ENCODE results near the gene OPRPN. TPM values are rescaled to one million over a fixed set of nuclear protein-coding genes. Genes with fewer than 3 reads are reported as not detected.

The OPRPN gene
- total and polyA plus RNA-seq, 2 donors = 0.34 TPM; not detected in 1

DNA sequence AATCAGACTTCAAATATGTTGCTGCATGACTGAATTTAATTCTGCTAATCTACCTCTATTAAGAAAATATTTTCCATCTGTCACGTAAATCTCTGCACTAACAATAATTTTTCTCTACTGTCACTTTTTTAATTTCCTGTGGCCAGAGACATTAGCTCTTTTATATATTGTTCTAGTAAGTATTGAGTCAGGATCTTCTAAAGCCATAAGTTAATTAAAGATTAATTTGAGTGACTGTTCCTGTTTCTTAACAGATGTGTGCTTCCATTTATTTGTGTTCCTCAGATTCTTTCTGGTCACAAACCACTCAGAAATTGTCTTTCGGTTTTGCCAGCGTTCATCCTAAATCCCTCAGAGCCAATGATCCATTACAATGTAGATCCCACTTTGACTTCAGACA, 17.2 kb upstream of the OPRPN start:
- no peak for DNase-seq (ENCODE audit: low read depth in 6 of 9, low spot score in 9 of 9)
- Histone ChIP-seq H3K9me3 (ENCODE audit: control insufficient read depth in 2 of 2, insufficient read depth in 1 of 2, low read length in 1 of 2) (no peaks in the 10 kb centered on the region), H3K27me3 (ENCODE audit: control insufficient read depth in 2 of 2, insufficient read depth in 1 of 2, low read length in 1 of 2) (no peaks in the 10 kb centered on the region), H3K4me1 (ENCODE audit: control insufficient read depth in 2 of 2, insufficient read depth in 2 of 2, low read length in 2 of 2) (no peaks in the 10 kb centered on the region), H3K27ac (ENCODE audit: low read depth in 1 of 2, low read length in 1 of 2) (no peak overlapping the region), H3K4me3 (ENCODE audit: low read length in 2 of 2) (no peak overlapping the region), H3K36me3 (ENCODE audit: control insufficient read depth in 2 of 2, insufficient read depth in 2 of 2, low read length in 1 of 2) (no peaks in the 10 kb centered on the region)
- 96% methylated on average over 3 of the region's 3 CpGs for WGBS

- Histone ChIP-seq H3K4me3 (ENCODE audit: low read length in 2 of 2) (no peak within 1 kb of the TSS), H3K9me3 (ENCODE audit: control insufficient read depth in 2 of 2, insufficient read depth in 1 of 2, low read length in 1 of 2) (no peaks in the 10 kb centered on the region), H3K36me3 (ENCODE audit: control insufficient read depth in 2 of 2, insufficient read depth in 2 of 2, low read length in 1 of 2) (no peaks in the 10 kb centered on the region), H3K27me3 (ENCODE audit: control insufficient read depth in 2 of 2, insufficient read depth in 1 of 2, low read length in 1 of 2) (no peaks in the 10 kb centered on the region), H3K4me1 (ENCODE audit: control insufficient read depth in 2 of 2, insufficient read depth in 2 of 2, low read length in 2 of 2) (no peaks in the 10 kb centered on the region), H3K27ac (ENCODE audit: low read depth in 1 of 2, low read length in 1 of 2) (no peak within 1 kb of the TSS)
- no peak for DNase-seq (ENCODE audit: low read depth in 6 of 9, low spot score in 9 of 9)
- 73% methylated on average over 5 of the region's 5 CpGs for WGBS
These were observed 15.0 kb upstream of the OPRPN start, which contains the start of gene SMR3B for GRCh38 chr4:70382691-70383181. SMR3B (plus strand) TSS chr4:70383131; CDS start chr4:70384511, 1,380 bp downstream.

GRCh38 chr4:70392057-70392776, 5.5 kb upstream of the OPRPN start:
- Histone ChIP-seq H3K36me3 (ENCODE audit: control insufficient read depth in 2 of 2, insufficient read depth in 2 of 2, low read length in 1 of 2) (no peaks in the 10 kb centered on the region), H3K27me3 (ENCODE audit: control insufficient read depth in 2 of 2, insufficient read depth in 1 of 2, low read length in 1 of 2) (no peaks in the 10 kb centered on the region), H3K27ac (ENCODE audit: low read depth in 1 of 2, low read length in 1 of 2) (no peak overlapping the region), H3K4me1 (ENCODE audit: control insufficient read depth in 2 of 2, insufficient read depth in 2 of 2, low read length in 2 of 2) (no peaks in the 10 kb centered on the region), H3K9me3 (ENCODE audit: control insufficient read depth in 2 of 2, insufficient read depth in 1 of 2, low read length in 1 of 2) (no peaks in the 10 kb centered on the region), H3K4me3 (ENCODE audit: low read length in 2 of 2) (no peak overlapping the region)
- WGBS = 84% methylated on average over 2 of the region's 2 CpGs
- no peak for DNase-seq (ENCODE audit: low read depth in 6 of 9, low spot score in 9 of 9)

- Histone ChIP-seq H3K4me3 (ENCODE audit: low read length in 2 of 2) (no peak overlapping the region), H3K9me3 (ENCODE audit: control insufficient read depth in 2 of 2, insufficient read depth in 1 of 2, low read length in 1 of 2) (no peaks in the 10 kb centered on the region), H3K27ac (ENCODE audit: low read depth in 1 of 2, low read length in 1 of 2) (no peak overlapping the region), H3K27me3 (ENCODE audit: control insufficient read depth in 2 of 2, insufficient read depth in 1 of 2, low read length in 1 of 2) (no peaks in the 10 kb centered on the region), H3K36me3 (ENCODE audit: control insufficient read depth in 2 of 2, insufficient read depth in 2 of 2, low read length in 1 of 2) (no peaks in the 10 kb centered on the region), H3K4me1 (ENCODE audit: control insufficient read depth in 2 of 2, insufficient read depth in 2 of 2, low read length in 2 of 2) (no peaks in the 10 kb centered on the region)
- 93% methylated on average over 1 of the region's 1 CpG for WGBS
- no peak for DNase-seq (ENCODE audit: low read depth in 6 of 9, low spot score in 9 of 9)
These were observed 1.6 kb downstream of the OPRPN start for GRCh38 chr4:70399319-70399718.

DNA sequence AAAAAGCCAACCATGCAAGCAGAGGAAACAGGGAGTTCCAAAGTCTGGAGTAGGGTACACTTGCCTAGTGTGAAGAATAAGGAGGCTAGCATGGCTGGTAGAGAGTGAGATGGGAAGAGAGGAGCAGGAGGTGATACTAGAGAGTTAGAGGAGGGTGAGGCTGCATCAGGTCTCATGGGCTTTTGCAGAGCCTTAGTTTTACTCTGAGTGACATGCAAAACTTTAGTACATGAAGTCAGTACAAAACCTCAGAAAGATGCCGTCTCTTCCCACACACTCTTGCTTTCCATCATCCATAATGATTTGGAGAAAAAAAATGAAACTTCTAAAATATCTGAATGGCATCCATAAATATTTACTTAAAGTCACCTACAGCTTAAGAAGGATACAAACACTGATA, 5.0 kb downstream of the OPRPN start:
- WGBS = 96% methylated on average over 1 of the region's 1 CpG
- H3K4me1 ChIP-seq (ENCODE audit: control insufficient read depth in 2 of 2, insufficient read depth in 2 of 2, low read length in 2 of 2) = no peaks in the 10 kb centered on the region
- no peak overlapping the region for H3K27ac ChIP-seq (ENCODE audit: low read depth in 1 of 2, low read length in 1 of 2)
- H3K9me3 ChIP-seq (ENCODE audit: control insufficient read depth in 2 of 2, insufficient read depth in 1 of 2, low read length in 1 of 2) = no peaks in the 10 kb centered on the region
- no peaks in the 10 kb centered on the region for H3K36me3 ChIP-seq (ENCODE audit: control insufficient read depth in 2 of 2, insufficient read depth in 2 of 2, low read length in 1 of 2)
- no peak overlapping the region for H3K4me3 ChIP-seq (ENCODE audit: low read length in 2 of 2)
- no peaks in the 10 kb centered on the region for H3K27me3 ChIP-seq (ENCODE audit: control insufficient read depth in 2 of 2, insufficient read depth in 1 of 2, low read length in 1 of 2)
- DNase-seq (ENCODE audit: low read depth in 6 of 9, low spot score in 9 of 9) = no peak

GRCh38 chr4:70405765-70406164, 8.0 kb downstream of the OPRPN start:
- H3K27ac ChIP-seq (ENCODE audit: low read depth in 1 of 2, low read length in 1 of 2) = no peak overlapping the region
- no peaks in the 10 kb centered on the region for H3K27me3 ChIP-seq (ENCODE audit: control insufficient read depth in 2 of 2, insufficient read depth in 1 of 2, low read length in 1 of 2)
- WGBS = 84% methylated on average over 6 of the region's 6 CpGs
- H3K4me3 ChIP-seq (ENCODE audit: low read length in 2 of 2) = no peak overlapping the region
- no peaks in the 10 kb centered on the region for H3K9me3 ChIP-seq (ENCODE audit: control insufficient read depth in 2 of 2, insufficient read depth in 1 of 2, low read length in 1 of 2)
- no peak for DNase-seq (ENCODE audit: low read depth in 6 of 9, low spot score in 9 of 9)
- no peaks in the 10 kb centered on the region for H3K4me1 ChIP-seq (ENCODE audit: control insufficient read depth in 2 of 2, insufficient read depth in 2 of 2, low read length in 2 of 2)
- no peaks in the 10 kb centered on the region for H3K36me3 ChIP-seq (ENCODE audit: control insufficient read depth in 2 of 2, insufficient read depth in 2 of 2, low read length in 1 of 2)

DNA sequence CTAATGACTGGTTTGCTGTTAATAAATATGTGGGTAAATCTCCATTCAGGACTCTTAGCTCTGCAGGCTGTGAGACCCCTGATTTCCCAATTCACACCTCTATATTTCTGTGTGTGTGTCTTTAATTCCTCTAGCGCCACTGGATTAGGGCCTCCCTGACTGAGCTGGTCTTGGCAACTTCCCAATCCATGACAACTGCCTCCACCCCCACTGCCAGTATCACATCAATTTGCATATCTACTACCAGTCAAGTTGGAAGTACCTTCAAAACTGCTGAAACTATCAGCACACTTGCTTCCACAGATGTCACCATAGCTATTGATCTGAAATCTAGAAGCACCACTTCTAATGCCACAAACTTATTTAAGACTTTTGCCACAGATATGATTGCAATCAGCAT, 27.6 kb downstream of the OPRPN start:
- Histone ChIP-seq H3K4me3 (ENCODE audit: low read length in 2 of 2) (no peak overlapping the region), H3K27me3 (ENCODE audit: control insufficient read depth in 2 of 2, insufficient read depth in 1 of 2, low read length in 1 of 2) (no peaks in the 10 kb centered on the region), H3K9me3 (ENCODE audit: control insufficient read depth in 2 of 2, insufficient read depth in 1 of 2, low read length in 1 of 2) (no peaks in the 10 kb centered on the region), H3K36me3 (ENCODE audit: control insufficient read depth in 2 of 2, insufficient read depth in 2 of 2, low read length in 1 of 2) (no peaks in the 10 kb centered on the region), H3K4me1 (ENCODE audit: control insufficient read depth in 2 of 2, insufficient read depth in 2 of 2, low read length in 2 of 2) (no peaks in the 10 kb centered on the region), H3K27ac (ENCODE audit: low read depth in 1 of 2, low read length in 1 of 2) (no peak overlapping the region)
- 98% methylated on average over 1 of the region's 1 CpG for WGBS
- DNase-seq (ENCODE audit: low read depth in 6 of 9, low spot score in 9 of 9) = no peak

GRCh38 chr4:70426789-70427188, 29.0 kb downstream of the OPRPN start:
- no peaks in the 10 kb centered on the region for H3K27me3 ChIP-seq (ENCODE audit: control insufficient read depth in 2 of 2, insufficient read depth in 1 of 2, low read length in 1 of 2)
- H3K36me3 ChIP-seq (ENCODE audit: control insufficient read depth in 2 of 2, insufficient read depth in 2 of 2, low read length in 1 of 2) = no peaks in the 10 kb centered on the region
- H3K4me1 ChIP-seq (ENCODE audit: control insufficient read depth in 2 of 2, insufficient read depth in 2 of 2, low read length in 2 of 2) = no peaks in the 10 kb centered on the region
- no peaks in the 10 kb centered on the region for H3K9me3 ChIP-seq (ENCODE audit: control insufficient read depth in 2 of 2, insufficient read depth in 1 of 2, low read length in 1 of 2)
- H3K27ac ChIP-seq (ENCODE audit: low read depth in 1 of 2, low read length in 1 of 2) = no peak overlapping the region
- DNase-seq (ENCODE audit: low read depth in 6 of 9, low spot score in 9 of 9) = no peak
- no peak overlapping the region for H3K4me3 ChIP-seq (ENCODE audit: low read length in 2 of 2)

DNA sequence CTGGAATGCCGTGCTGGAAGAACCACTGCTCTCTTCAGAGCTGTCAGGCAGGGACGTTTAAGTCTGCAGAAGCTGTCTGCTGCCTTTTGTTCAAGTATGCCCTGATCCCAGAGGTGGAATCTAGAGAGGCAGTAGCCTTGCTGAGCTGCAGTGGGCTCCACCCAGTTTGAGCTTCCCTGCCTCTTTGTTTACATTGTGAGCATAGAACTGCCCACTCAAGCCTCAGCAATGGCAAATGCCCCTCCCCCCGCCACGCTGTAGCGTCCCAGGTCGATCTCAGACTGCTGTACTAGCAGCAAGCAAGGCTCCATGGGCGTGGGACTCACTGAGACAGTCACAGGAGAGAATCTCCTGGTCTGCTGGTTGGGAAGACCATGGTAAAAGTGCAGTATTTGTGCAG, 39.5 kb downstream of the OPRPN start:
- no peaks in the 10 kb centered on the region for H3K27me3 ChIP-seq (ENCODE audit: control insufficient read depth in 2 of 2, insufficient read depth in 1 of 2, low read length in 1 of 2)
- 67% methylated on average over 7 of the region's 7 CpGs for WGBS
- no peaks in the 10 kb centered on the region for H3K4me1 ChIP-seq (ENCODE audit: control insufficient read depth in 2 of 2, insufficient read depth in 2 of 2, low read length in 2 of 2)
- H3K9me3 ChIP-seq (ENCODE audit: control insufficient read depth in 2 of 2, insufficient read depth in 1 of 2, low read length in 1 of 2) = no peaks in the 10 kb centered on the region
- H3K27ac ChIP-seq (ENCODE audit: low read depth in 1 of 2, low read length in 1 of 2) = no peak overlapping the region
- no peak overlapping the region for H3K4me3 ChIP-seq (ENCODE audit: low read length in 2 of 2)
- no peak for DNase-seq (ENCODE audit: low read depth in 6 of 9, low spot score in 9 of 9)
- no peaks in the 10 kb centered on the region for H3K36me3 ChIP-seq (ENCODE audit: control insufficient read depth in 2 of 2, insufficient read depth in 2 of 2, low read length in 1 of 2)
